ENCODE measurements around the gene ZNF417. TPM values are rescaled to one million over a fixed set of nuclear protein-coding genes. Genes with fewer than 3 reads are reported as not detected.
"Not testable (repeated sequence)": the region's sequence is repeated elsewhere in the genome, so short reads cannot be mapped to it uniquely, and the experiment has no call there.

Gene ZNF417
- total RNA-seq, 2 experiments from 2014 or later = 10.6 to 11.1 TPM

DNA sequence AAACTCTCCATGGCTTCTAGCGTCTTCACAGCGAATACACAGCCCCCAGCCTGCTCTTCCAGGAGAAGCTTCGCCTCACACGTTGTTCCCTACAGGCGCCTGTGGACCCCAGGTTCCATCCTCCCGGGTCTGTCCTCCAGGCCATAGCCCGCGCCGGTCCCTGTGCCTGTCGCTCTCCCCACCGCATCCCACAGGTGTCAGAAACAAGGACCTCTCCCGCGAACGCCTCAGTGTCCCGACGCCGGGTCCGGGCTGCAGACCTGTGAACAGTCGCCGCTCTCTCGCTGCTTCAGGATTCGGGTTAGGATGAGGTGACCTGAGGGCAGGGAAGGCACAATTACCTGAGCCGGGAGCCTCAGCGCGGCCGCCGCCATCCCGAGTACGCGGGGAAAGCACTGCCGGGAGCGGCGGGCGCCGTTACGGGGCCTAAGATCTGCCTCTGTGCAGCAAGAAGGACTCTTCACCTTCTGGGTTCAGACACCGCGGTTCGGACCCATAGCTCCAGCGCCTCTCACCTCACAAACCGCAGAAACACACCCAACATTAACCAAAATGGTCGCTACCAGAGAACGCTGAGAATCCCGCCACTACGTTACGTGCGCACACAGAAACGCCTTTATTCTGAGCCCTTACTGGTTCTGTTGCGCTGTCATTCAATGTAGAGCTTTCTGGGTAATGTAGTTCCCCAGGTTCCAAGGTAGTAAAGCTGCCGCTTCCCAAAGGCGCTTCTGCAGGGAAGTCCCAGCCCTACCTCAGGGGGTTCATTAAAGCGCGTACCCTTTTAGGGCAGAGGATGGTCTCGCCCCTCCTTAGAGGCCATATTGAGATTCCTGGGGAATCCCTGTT, 18.7 kb upstream of the ZNF417 start, which contains the start of gene ZNF418:
ZNF418 (minus strand) TSS at position 583 of the 846 bp plus-strand sequence. CDS start 1,580 bp downstream, outside the sequence.
- intact Hi-C loops (cut with micrococcal nuclease) = no loop called here
- H3K27ac Mint-ChIP-seq = no peak within 1 kb of the TSS

DNA sequence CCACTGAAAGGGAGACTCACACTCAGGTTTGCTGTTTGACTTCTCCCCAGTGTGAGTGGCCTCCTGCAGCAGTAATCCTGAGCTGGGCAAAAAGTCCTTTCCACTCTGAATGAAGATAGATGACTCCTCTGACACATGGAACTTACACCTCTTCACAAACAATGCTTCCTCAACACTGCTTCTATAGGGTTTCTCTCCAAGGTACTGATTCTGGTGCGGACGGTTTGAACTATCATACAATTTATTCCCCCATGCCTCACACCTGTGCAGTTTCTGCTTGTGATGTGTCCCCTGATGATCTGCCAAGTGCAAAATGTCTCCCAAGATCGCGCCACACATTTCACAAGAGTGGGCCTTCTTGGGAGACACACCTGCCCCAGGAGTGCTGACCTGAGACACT, 11.2 kb upstream of the ZNF417 start:
- ChIA-PET POLR2A (no interaction called here), CTCF (no interaction called here)
- Mint-ChIP-seq H3K27me3 (no peaks in the 10 kb centered on the region), H3K36me3 (peaks cover 52% of the 10 kb centered on the region), H3K4me3 (no peak overlapping the region), H3K9me3 (peaks cover 70% of the 10 kb centered on the region), H3K4me1 (ENCODE audit: low read depth) (no peaks in the 10 kb centered on the region), H3K27ac (no peak overlapping the region)
- intact Hi-C loops (cut with micrococcal nuclease) = no loop called here
- no peak for DNase-seq

More for the DNA sequence above, 18.7 kb upstream of the ZNF417 start, which contains the start of gene ZNF418:
- ChIA-PET CTCF (no interaction called here), POLR2A (no interaction called here)
- peak; percentile 64 for DNase-seq
- H3K4me3 Mint-ChIP-seq = peak within 1 kb of the TSS; percentile 78
- H3K4me1 Mint-ChIP-seq (ENCODE audit: low read depth) = peaks cover 5% of the 10 kb centered on the region
- H3K27me3 Mint-ChIP-seq = peaks cover 1% of the 10 kb centered on the region
- peaks cover 81% of the 10 kb centered on the region for H3K9me3 Mint-ChIP-seq
- peaks cover 74% of the 10 kb centered on the region for H3K36me3 Mint-ChIP-seq

DNA sequence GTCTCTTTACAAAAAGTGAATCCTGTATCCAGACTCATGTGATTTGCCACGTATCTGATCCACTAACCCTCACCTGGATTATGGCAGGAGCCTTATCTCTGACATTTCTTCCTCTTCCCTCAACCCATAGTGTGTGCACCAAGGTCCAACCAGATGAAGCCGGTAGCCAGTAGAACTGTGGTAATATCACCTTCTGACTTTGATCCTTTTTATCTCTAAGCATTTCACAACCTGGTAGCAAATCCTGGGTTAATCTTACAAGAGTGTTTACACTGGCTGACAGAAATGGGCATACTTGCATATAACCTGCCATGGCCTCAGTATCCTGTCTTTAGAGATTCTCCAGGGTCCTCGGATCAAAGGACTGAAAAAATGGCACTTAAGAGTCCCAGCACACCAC, 1.9 kb downstream of the ZNF417 start:
- peaks cover 28% of the 10 kb centered on the region for H3K4me1 Mint-ChIP-seq (ENCODE audit: low read depth)
- peaks cover 56% of the 10 kb centered on the region for H3K9me3 Mint-ChIP-seq
- H3K27me3 Mint-ChIP-seq = no peaks in the 10 kb centered on the region
- no peak for DNase-seq
- H3K27ac Mint-ChIP-seq = no peak overlapping the region
- no peak overlapping the region for H3K4me3 Mint-ChIP-seq
- intact Hi-C loops (cut with micrococcal nuclease) = loop anchor here (10.0 kb wide), 2 partner anchors 340 to 490 kb away; partner anchors contain the start of genes ZNF416 and ZNF584
- H3K36me3 Mint-ChIP-seq = peaks cover 67% of the 10 kb centered on the region
- ChIA-PET CTCF (interaction anchor here (1.3 kb wide), 1 partner anchor 12 kb away, joined by 4 read pairs; no protein-coding TSS in a partner anchor), POLR2A (no interaction called here)

DNA sequence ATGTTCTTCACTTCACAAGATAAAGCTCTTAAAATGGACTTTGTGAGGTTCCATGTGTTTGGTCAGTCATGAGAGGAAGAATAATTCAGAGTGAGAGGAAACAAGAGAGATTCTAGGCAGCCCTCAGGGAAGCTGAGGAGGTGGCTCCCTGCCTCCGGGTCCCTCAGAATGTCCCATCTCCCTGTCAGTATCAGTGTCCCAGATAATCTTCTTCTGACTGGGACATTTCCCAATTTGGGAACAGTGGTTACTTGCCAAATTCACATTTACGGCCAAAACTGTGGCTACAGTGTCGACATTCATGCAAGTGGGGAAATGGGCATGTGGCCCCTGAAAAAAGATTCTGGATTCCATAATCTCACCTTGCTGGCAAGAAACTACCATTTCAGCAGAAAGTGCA, 9.0 kb downstream of the ZNF417 start:
- ChIA-PET POLR2A (no interaction called here), CTCF (no interaction called here)
- Mint-ChIP-seq H3K9me3 (peaks cover 67% of the 10 kb centered on the region), H3K36me3 (peaks cover 65% of the 10 kb centered on the region), H3K4me3 (no peak overlapping the region), H3K27ac (no peak overlapping the region), H3K4me1 (ENCODE audit: low read depth) (peaks cover 9% of the 10 kb centered on the region), H3K27me3 (no peaks in the 10 kb centered on the region)
- intact Hi-C loops (cut with micrococcal nuclease) = no loop called here
- DNase-seq = no peak

DNA sequence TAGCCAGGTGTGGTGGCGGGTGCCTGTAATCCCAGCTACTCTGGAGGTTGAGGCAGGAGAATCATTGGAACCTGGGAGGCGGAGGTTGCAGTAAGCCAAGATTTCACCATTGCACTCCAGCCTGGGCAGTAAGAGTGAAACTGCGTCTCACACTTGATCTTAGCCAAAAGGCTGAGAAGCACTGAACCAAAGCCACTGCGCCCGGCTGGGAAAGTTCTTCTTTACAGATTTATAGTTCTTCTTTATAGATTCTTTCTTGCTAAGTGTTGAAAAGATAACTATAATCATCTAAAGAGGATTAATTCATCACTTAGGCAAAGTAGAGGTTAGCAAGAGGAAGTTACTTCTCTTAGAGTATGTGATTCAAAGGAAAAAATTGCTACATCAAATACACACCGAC, 11.1 kb downstream of the ZNF417 start:
- Mint-ChIP-seq H3K27ac (peak overlapping the region; percentile 67), H3K36me3 (peaks cover 50% of the 10 kb centered on the region), H3K9me3 (peaks cover 58% of the 10 kb centered on the region), H3K4me3 (no peak overlapping the region), H3K27me3 (no peaks in the 10 kb centered on the region), H3K4me1 (ENCODE audit: low read depth) (peaks cover 6% of the 10 kb centered on the region)
- intact Hi-C loops (cut with micrococcal nuclease) = no loop called here
- CTCF ChIA-PET = no interaction called here
- POLR2A ChIA-PET = no interaction called here
- no peak for DNase-seq

DNA sequence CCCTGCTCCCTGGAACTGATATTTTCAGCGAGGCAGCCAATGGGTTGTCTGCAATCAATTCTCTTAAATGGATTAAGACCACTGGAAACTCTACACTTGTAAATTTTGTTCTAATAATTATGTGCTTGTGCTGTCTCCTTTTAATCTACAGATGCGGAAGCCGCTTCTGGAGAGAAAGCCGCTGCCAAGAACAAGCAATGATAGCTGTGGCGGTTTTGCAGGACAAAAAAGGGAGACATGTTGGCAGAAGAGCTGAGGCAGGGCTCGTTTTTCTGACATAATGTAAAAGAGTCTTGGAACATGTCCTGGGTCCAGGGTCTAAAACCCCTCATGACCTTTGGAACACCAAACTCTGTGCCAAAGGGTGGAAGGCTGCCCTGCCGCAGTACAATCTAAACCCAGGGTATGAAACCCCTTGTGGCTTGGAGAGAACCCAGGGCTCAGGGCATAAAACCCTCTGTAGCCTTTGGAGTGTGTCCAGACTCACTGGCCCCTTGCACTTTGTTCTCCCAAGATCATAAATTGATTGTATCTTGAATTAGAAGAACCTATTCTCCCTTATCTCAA, 12.7 kb downstream of the ZNF417 start:
- CTCF ChIA-PET = interaction anchor here (0.7 to 1.6 kb wide), 2 partner anchors 11 to 31 kb away, joined by 3 to 4 read pairs; no protein-coding TSS in a partner anchor
- POLR2A ChIA-PET = no interaction called here
- Mint-ChIP-seq H3K36me3 (peaks cover 40% of the 10 kb centered on the region), H3K27ac (no peak overlapping the region), H3K9me3 (peaks cover 54% of the 10 kb centered on the region), H3K4me1 (ENCODE audit: low read depth) (peaks cover 6% of the 10 kb centered on the region), H3K27me3 (no peaks in the 10 kb centered on the region), H3K4me3 (no peak overlapping the region)
- intact Hi-C loops (cut with micrococcal nuclease) = loop anchor here (5.0 kb wide), 1 partner anchor 166 kb away; no protein-coding TSS in a partner anchor
- no peak for DNase-seq

DNA sequence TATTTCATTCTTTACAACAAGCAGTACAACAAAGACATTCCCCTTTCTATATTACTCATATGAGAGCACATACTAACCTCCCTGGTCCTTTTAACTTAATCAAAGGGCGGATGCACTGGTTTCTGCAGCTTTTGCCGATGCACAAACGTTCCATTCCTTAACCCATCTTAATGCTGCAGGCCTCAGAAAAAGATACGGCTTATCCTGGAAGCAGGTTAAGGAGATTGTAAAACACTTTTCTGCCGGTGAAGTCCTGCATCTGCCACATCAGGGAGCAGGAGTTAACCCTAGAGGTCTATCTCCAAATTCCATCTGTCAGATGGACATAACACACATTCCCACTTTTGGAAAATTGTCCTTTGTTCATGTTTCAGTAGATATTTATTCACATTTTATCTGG, 16.1 kb downstream of the ZNF417 start:
- no peak overlapping the region for H3K27ac Mint-ChIP-seq
- intact Hi-C loops (cut with micrococcal nuclease) = loop anchor here (5.0 kb wide), 1 partner anchor 163 kb away; no protein-coding TSS in a partner anchor
- POLR2A ChIA-PET = no interaction called here
- peaks cover 18% of the 10 kb centered on the region for H3K36me3 Mint-ChIP-seq
- H3K4me3 Mint-ChIP-seq = no peak overlapping the region
- CTCF ChIA-PET = no interaction called here
- DNase-seq = no peak
- peaks cover 34% of the 10 kb centered on the region for H3K9me3 Mint-ChIP-seq
- H3K27me3 Mint-ChIP-seq = no peaks in the 10 kb centered on the region
- peaks cover 4% of the 10 kb centered on the region for H3K4me1 Mint-ChIP-seq (ENCODE audit: low read depth)

DNA sequence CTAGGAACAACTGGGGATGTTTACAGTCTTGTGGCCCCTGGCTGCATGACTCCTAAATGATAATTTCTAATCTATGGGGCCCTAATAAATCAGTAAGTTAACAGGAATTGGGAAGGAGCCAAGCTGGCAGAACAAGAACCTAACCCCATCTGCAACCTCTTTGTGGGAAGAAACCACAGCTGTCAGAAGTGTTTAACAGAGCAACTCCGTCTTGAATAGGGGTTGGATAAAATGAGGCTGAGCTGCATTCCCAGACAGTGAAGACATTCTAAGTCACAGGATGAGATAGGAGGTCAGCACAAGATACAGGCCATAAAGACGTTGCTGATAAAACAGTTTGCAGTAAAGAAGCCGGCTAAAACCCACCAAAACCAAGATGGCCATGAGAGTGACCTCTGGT, 25.7 kb downstream of the ZNF417 start:
- POLR2A ChIA-PET; CTCF ChIA-PET; intact Hi-C loops (cut with micrococcal nuclease); H3K27me3 Mint-ChIP-seq; H3K4me3 Mint-ChIP-seq; H3K27ac Mint-ChIP-seq; DNase-seq: not testable (repeated sequence)
- peaks cover 19% of the 10 kb centered on the region for H3K4me1 Mint-ChIP-seq (ENCODE audit: low read depth)
- H3K36me3 Mint-ChIP-seq = peaks cover 37% of the 10 kb centered on the region
- peaks cover 36% of the 10 kb centered on the region for H3K9me3 Mint-ChIP-seq

DNA sequence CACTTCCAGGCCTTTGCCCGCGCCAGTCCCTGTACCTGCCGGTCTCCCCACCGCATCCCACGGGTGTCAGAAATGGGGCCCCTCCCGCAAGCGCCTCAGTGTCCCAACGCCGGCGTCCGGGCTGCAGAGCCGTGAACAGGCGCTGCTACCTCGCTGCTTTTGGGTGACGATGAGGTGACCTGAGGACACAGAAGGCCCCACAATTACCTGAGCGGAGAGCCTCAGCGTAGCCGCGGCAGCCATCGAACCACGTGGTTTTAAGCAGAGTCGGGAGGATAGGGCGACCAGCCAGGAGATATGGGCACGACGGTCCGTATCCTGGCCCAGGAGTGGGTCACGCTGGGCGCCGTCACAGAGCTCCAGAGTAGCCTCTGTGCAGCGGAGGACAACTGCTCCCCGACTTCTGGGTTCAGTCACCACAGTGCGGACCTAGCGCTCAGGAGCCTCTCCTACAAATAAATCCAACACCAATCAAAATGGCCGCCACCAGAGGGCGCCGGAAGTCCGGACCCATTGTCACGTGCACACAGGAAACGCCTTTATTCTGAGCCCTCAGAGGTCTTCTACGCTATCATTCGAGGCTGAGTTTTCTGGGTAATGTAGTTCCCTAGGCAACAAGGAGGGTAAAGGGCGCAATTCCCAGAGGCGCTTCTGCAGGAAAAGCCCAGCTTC, 27.7 kb downstream of the ZNF417 start, which contains the start of gene ZNF814:
ZNF814 (minus strand) TSS at position 478 of the 672 bp plus-strand sequence; CDS start at position 243, 235 bp downstream.
- peak; percentile 88 for DNase-seq
- peaks cover 48% of the 10 kb centered on the region for H3K9me3 Mint-ChIP-seq
- H3K4me1 Mint-ChIP-seq (ENCODE audit: low read depth) = peaks cover 19% of the 10 kb centered on the region
- H3K4me3 Mint-ChIP-seq = peak within 1 kb of the TSS; percentile 86
- peaks cover 55% of the 10 kb centered on the region for H3K36me3 Mint-ChIP-seq
- intact Hi-C loops (cut with micrococcal nuclease) = loop anchor here (10.0 kb wide), 1 partner anchor 266 kb away; the partner anchor contains the start of gene ZNF329
- CTCF ChIA-PET = no interaction called here
- no peaks in the 10 kb centered on the region for H3K27me3 Mint-ChIP-seq
- POLR2A ChIA-PET = no interaction called here
- H3K27ac Mint-ChIP-seq = peak within 1 kb of the TSS; percentile 61

DNA sequence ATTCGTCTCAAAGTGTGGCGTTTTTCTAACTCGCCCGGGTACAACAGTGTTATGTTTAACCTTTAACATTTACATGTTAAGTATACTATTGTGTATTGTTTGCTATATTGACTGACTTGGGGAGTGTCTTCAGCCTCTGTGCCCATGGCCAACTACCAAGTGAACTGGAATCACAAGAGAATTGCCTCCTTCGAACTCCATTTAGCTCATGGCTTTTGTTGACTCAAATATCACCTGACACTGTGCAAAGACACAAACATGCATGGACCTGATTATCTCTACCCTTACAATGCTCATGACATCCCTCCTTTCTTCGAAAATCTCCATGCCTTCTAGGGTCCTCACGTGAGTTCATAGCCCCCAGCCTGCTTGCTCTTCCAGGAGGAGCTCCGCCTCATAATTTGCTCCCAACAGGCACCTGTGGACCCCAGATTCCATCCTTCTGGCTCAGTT, 28.3 kb downstream of the ZNF417 start:
- peak overlapping the region; percentile 86 for H3K4me3 Mint-ChIP-seq
- no peak for DNase-seq
- ChIA-PET CTCF (interaction anchor here (0.6 kb wide), 1 partner anchor 1540 kb away, joined by 3 read pairs; no protein-coding TSS in a partner anchor), POLR2A (no interaction called here)
- peak overlapping the region; percentile 61 for H3K27ac Mint-ChIP-seq
- intact Hi-C loops (cut with micrococcal nuclease) = loop anchor here (10.0 kb wide), 1 partner anchor 267 kb away; the partner anchor contains the start of gene ZNF329
- H3K36me3 Mint-ChIP-seq = peaks cover 61% of the 10 kb centered on the region
- no peaks in the 10 kb centered on the region for H3K27me3 Mint-ChIP-seq
- H3K9me3 Mint-ChIP-seq = peaks cover 48% of the 10 kb centered on the region
- peaks cover 19% of the 10 kb centered on the region for H3K4me1 Mint-ChIP-seq (ENCODE audit: low read depth)

DNA sequence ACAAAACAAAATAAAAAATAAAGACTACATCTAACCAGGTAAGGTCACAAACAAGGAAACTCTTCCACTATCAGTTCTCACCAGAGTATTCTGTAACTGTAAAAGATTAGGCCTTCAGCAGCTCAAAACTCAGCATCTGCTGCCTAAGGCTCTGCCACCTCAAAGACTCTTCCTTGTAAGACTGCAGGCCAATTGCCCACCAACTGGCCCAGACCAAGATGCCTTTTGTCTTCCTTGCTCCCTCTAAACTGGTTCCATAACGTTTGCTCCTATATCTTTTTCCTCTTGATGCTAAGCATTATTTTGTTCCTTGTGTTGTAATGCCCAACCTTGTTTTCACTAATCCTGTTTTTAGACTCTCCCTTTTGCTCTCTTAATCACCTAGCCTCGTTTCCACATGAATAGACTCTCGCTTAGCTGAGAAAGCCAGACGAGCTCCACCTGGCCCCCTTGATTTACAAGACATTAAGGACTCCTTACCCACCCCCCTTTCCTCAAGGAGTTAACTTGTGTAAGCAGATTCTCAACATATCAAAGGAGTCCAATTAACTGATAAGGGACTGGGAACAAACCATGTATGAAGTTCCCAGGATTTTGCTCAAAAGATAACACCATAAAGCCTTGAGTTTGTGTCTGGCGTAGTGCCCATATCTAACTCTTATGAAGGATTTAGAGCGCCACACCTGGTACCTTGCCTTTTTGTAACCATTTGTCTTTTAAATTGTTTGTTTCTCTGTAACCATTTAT, 29.0 kb downstream of the ZNF417 start:
- intact Hi-C loops (cut with micrococcal nuclease) = loop anchor here (10.0 kb wide), 1 partner anchor 267 kb away; the partner anchor contains the start of gene ZNF329

More for the DNA sequence above, 29.0 kb downstream of the ZNF417 start:
- Mint-ChIP-seq H3K4me1 (ENCODE audit: low read depth) (peaks cover 19% of the 10 kb centered on the region), H3K36me3 (peaks cover 68% of the 10 kb centered on the region), H3K27ac (no peak overlapping the region), H3K27me3 (no peaks in the 10 kb centered on the region), H3K4me3 (peak overlapping the region; percentile 86), H3K9me3 (peaks cover 52% of the 10 kb centered on the region)
- ChIA-PET CTCF (interaction anchor here (0.6 to 1.3 kb wide), 2 partner anchors 263 to 1539 kb away, joined by 3 read pairs; partner anchors contain the start of gene ZNF329), POLR2A (no interaction called here)
- no peak for DNase-seq

Data from activated CD4-positive, alpha-beta memory T cell treated with anti-CD3 and anti-CD28 coated beads for 36 hours (primary cell).